GM12892 (cell line): Measurements from ENCODE around the gene SUPT3H.

ENCODE experiments used
- POLR2A ChIP-seq: IDR thresholded peaks from 2 replicates; pipeline ENCODE4 v1.6.1; 2011; ENCODE audit warnings: low read depth, low read length, control low read depth
- POLR2AphosphoS5 ChIP-seq: IDR thresholded peaks from 2 replicates; pipeline ENCODE4 v1.6.1; 2011; ENCODE audit warnings: low read depth, low read length, control low read depth
- TAF1 ChIP-seq: IDR thresholded peaks from 2 replicates; pipeline ENCODE4 v1.6.1; 2011; ENCODE audit warnings: low read depth, mild to moderate bottlenecking, control low read depth, low read length, borderline replicate concordance

DNA sequence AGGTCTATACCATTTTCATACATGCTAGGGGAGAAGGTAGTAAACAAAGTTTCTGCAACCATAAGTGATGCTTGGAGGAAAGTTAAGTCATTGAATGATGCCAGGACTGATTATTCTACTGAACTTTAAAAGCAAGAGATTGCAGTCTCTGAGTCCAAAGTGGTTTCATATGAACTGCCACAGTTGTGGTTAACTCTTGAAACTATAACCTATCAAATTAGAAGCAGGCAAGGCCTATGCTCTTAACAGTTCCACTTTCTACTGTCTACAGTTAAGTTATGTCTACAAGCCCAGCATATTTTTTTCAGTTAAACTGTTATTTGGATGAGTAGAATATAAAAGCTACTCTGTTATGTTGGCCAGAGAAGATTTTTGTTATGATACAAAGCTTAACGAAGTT lies 376.1 kb downstream of the SUPT3H start:
- TF ChIP-seq TAF1, result no peak
- TF ChIP-seq POLR2AphosphoS5, result no peak
- no peak for TF ChIP-seq POLR2A
